ENCODE results near the gene SEMA6C.

Gene SEMA6C

GRCh38 chr1:151187205-151187604 is 40.8 kb upstream of the SEMA6C start:
- Histone ChIP-seq H4K20me1 (peaks cover 0 to 9% (median 0%) of the 10 kb centered on the region in 11 experiments; a peak in 4 of 22 replicates), H3K36me3 (peaks cover 38 to 52% (median 49%) of the 10 kb centered on the region in 11 experiments), H3K4me3 (no peak overlapping the region), H3K9me3 (replicated peaks in 1 of 11) (no peaks in the 10 kb centered on the region), H3K27ac (no peak overlapping the region), H3K4me1 (peaks cover 22 to 29% (median 24%) of the 10 kb centered on the region in 10 experiments), H3K4me2 (no peak overlapping the region; a peak in 1 of 22 replicates), H3K9ac (0 out of 22 replicates have a peak overlapping the region, but pooled peaks of 1 of the 11 experiments have one; percentile 2), H3K27me3 (no peaks in the 10 kb centered on the region)
- TF ChIP-seq Cebpa-rat (IDR thresholded peaks at IDR 0.05) = no peak

- Histone ChIP-seq H3K27ac (no peak overlapping the region), H4K20me1 (peaks cover 0 to 9% (median 0%) of the 10 kb centered on the region in 11 experiments; a peak in 4 of 22 replicates), H3K9ac (no peak overlapping the region), H3K9me3 (replicated peaks in 1 of 11) (no peaks in the 10 kb centered on the region), H3K36me3 (peaks cover 68 to 82% (median 79%) of the 10 kb centered on the region in 11 experiments), H3K27me3 (no peaks in the 10 kb centered on the region), H3K4me3 (no peak overlapping the region), H3K4me2 (no peak overlapping the region), H3K4me1 (peaks cover 16 to 22% (median 17%) of the 10 kb centered on the region in 10 experiments)
- no peak for TF ChIP-seq Cebpa-rat (IDR thresholded peaks at IDR 0.05)
These were observed 37.8 kb upstream of the SEMA6C start for GRCh38 chr1:151184211-151184610.

- Histone ChIP-seq H3K36me3 (peaks cover 81 to 96% (median 91%) of the 10 kb centered on the region in 11 experiments), H3K4me2 (no peak overlapping the region; a peak in 1 of 22 replicates), H3K9me3 (replicated peaks in 1 of 11) (no peaks in the 10 kb centered on the region), H4K20me1 (peaks cover 0 to 9% (median 0%) of the 10 kb centered on the region in 11 experiments; a peak in 3 of 22 replicates), H3K9ac (0 out of 22 replicates have a peak overlapping the region, but pooled peaks of 1 of the 11 experiments have one; percentile 22), H3K4me1 (peaks cover 0 to 14% (median 0%) of the 10 kb centered on the region in 10 experiments; a peak in 6 of 20 replicates), H3K4me3 (no peak overlapping the region), H3K27ac (peak overlapping the region in 1 of 11 experiments; percentile 10; a peak in 1 of 22 replicates), H3K27me3 (no peaks in the 10 kb centered on the region)
- TF ChIP-seq Cebpa-rat (IDR thresholded peaks at IDR 0.05) = 0 out of 22 replicates have a peak, but pooled peaks of 1 of the 11 experiments have one; percentile 11
These were observed 30.1 kb upstream of the SEMA6C start for GRCh38 chr1:151176514-151177045.

GRCh38 chr1:151175863-151176262 is 29.4 kb upstream of the SEMA6C start, which contains the start of gene TMOD4:
Gene TMOD4 (minus strand): TSS chr1:151175981. CDS start chr1:151174875, 1,106 bp downstream.
- Histone ChIP-seq H3K4me1 (peaks cover 0 to 14% (median 0%) of the 10 kb centered on the region in 10 experiments; a peak in 6 of 20 replicates), H3K9ac (peak within 1 kb of the TSS in 3 of 11 experiments; percentile 13 to 41 (median 22); a peak in 3 of 22 replicates), H3K36me3 (peaks cover 81 to 96% (median 91%) of the 10 kb centered on the region in 11 experiments), H3K4me2 (peak within 1 kb of the TSS in 2 of 11 experiments; percentile 5 to 33; a peak in 1 of 22 replicates), H4K20me1 (peaks cover 0 to 16% (median under 1%) of the 10 kb centered on the region in 11 experiments; a peak in 5 of 22 replicates), H3K27ac (peak within 1 kb of the TSS in 8 of 11 experiments; percentile 8 to 49 (median 24); a peak in 9 of 22 replicates), H3K9me3 (replicated peaks in 1 of 11) (no peaks in the 10 kb centered on the region), H3K4me3 (no peak within 1 kb of the TSS), H3K27me3 (no peaks in the 10 kb centered on the region)
- no peak for TF ChIP-seq Cebpa-rat (IDR thresholded peaks at IDR 0.05)

- H3K36me3 ChIP-seq = peaks cover 81 to 96% (median 91%) of the 10 kb centered on the region in 11 experiments
- peak overlapping the region in 5 of 11 experiments; percentile 8 to 49 (median 34); a peak in 6 of 22 replicates for H3K27ac ChIP-seq
- no peaks in the 10 kb centered on the region for H3K9me3 ChIP-seq (replicated peaks in 1 of 11)
- no peak for TF ChIP-seq Cebpa-rat (IDR thresholded peaks at IDR 0.05)
- no peaks in the 10 kb centered on the region for H3K27me3 ChIP-seq
- H3K9ac ChIP-seq = peak overlapping the region in 2 of 11 experiments; percentile 13 to 41; a peak in 2 of 22 replicates
- peaks cover 0 to 14% (median 0%) of the 10 kb centered on the region in 10 experiments; a peak in 6 of 20 replicates for H3K4me1 ChIP-seq
- H4K20me1 ChIP-seq = peaks cover 0 to 21% (median 4%) of the 10 kb centered on the region in 11 experiments; a peak in 6 of 22 replicates
- H3K4me2 ChIP-seq = peak overlapping the region in 2 of 11 experiments; percentile 5 to 33; a peak in 1 of 22 replicates
- no peak overlapping the region for H3K4me3 ChIP-seq
These were observed 28.8 kb upstream of the SEMA6C start for GRCh38 chr1:151175041-151175741.

- Histone ChIP-seq H3K4me1 (peaks cover 10 to 28% (median 14%) of the 10 kb centered on the region in 10 experiments), H3K4me2 (no peak overlapping the region), H3K9ac (no peak overlapping the region), H3K27ac (no peak overlapping the region), H3K27me3 (no peaks in the 10 kb centered on the region), H4K20me1 (peaks cover 0 to 25% (median 4%) of the 10 kb centered on the region in 11 experiments; a peak in 7 of 22 replicates), H3K9me3 (replicated peaks in 1 of 11) (no peaks in the 10 kb centered on the region), H3K36me3 (peaks cover 73 to 90% (median 83%) of the 10 kb centered on the region in 11 experiments), H3K4me3 (no peak overlapping the region)
- no peak for TF ChIP-seq Cebpa-rat (IDR thresholded peaks at IDR 0.05)
These were observed 24.8 kb upstream of the SEMA6C start for GRCh38 chr1:151171190-151171589.

GRCh38 chr1:151167116-151167515 is 20.7 kb upstream of the SEMA6C start:
- Histone ChIP-seq H3K4me3 (peak overlapping the region; percentile 72 to 94 (median 88)), H3K9ac (peak overlapping the region; percentile 83 to 94 (median 89)), H3K9me3 (replicated peaks in 1 of 11) (no peaks in the 10 kb centered on the region), H3K4me1 (peaks cover 33 to 52% (median 46%) of the 10 kb centered on the region in 10 experiments), H3K4me2 (peak overlapping the region; percentile 91 to 100 (median 97)), H3K36me3 (peaks cover 51 to 83% (median 66%) of the 10 kb centered on the region in 11 experiments), H3K27ac (peak overlapping the region in 10 of 11 experiments; percentile 73 to 89 (median 86); a peak in 17 of 22 replicates), H3K27me3 (no peaks in the 10 kb centered on the region), H4K20me1 (peaks cover 0 to 45% (median 14%) of the 10 kb centered on the region in 11 experiments; a peak in 12 of 22 replicates)
- no peak for TF ChIP-seq Cebpa-rat (IDR thresholded peaks at IDR 0.05)

GRCh38 chr1:151166505-151166956 is 20.1 kb upstream of the SEMA6C start:
- no peaks in the 10 kb centered on the region for H3K27me3 ChIP-seq
- H3K36me3 ChIP-seq = peaks cover 48 to 83% (median 66%) of the 10 kb centered on the region in 11 experiments
- H3K4me2 ChIP-seq = peak overlapping the region; percentile 91 to 100 (median 97)
- H3K27ac ChIP-seq = peak overlapping the region; percentile 73 to 89 (median 86)
- no peak for TF ChIP-seq Cebpa-rat (IDR thresholded peaks at IDR 0.05)
- H3K4me3 ChIP-seq = peak overlapping the region; percentile 72 to 94 (median 88)
- peaks cover 33 to 58% (median 52%) of the 10 kb centered on the region in 10 experiments for H3K4me1 ChIP-seq
- H4K20me1 ChIP-seq = peaks cover 0 to 51% (median 20%) of the 10 kb centered on the region in 11 experiments; a peak in 12 of 22 replicates
- H3K9ac ChIP-seq = peak overlapping the region; percentile 83 to 94 (median 89)
- no peaks in the 10 kb centered on the region for H3K9me3 ChIP-seq (replicated peaks in 1 of 11)
